HCT116 (cell line): ENCODE data around the gene C1orf174.

Experiments used
- CEBPB ChIP-seq: IDR thresholded peaks from 2 replicates; pipeline ENCODE4 v1.6.1; 2012; ENCODE audit warnings: low read depth
- EGR1 ChIP-seq: IDR thresholded peaks from 2 replicates; pipeline ENCODE4 v1.6.1; 2012; ENCODE audit warnings: low read depth
- EZH2 ChIP-seq: fragments of 200-600 bp; sonication (generic); IDR thresholded peaks from 2 replicates; pipeline ENCODE4 v1.6.1; 2017; ENCODE audit warnings: antibody characterized with exemption, mixed run types
- FOSL1 ChIP-seq: IDR thresholded peaks from 2 replicates; pipeline ENCODE4 v1.6.1; 2012; ENCODE audit warnings: low read depth
- POLR2A ChIP-seq: IDR thresholded peaks from 2 replicates; pipeline ENCODE4 v1.7.0; 2011; ENCODE audit warnings: borderline replicate concordance; ENCODE audit not compliant: insufficient read depth, insufficient read length; ENCODE audit errors: extremely low read depth
- POLR2AphosphoS5 ChIP-seq: IDR thresholded peaks from 2 replicates; pipeline ENCODE4 v1.6.1; 2011; ENCODE audit warnings: mild to moderate bottlenecking, low read depth, low read length, moderate library complexity
- RAD21 ChIP-seq: IDR thresholded peaks from 2 replicates; pipeline ENCODE4 v1.6.1; 2012; ENCODE audit warnings: low read depth, mild to moderate bottlenecking
- SP1 ChIP-seq: IDR thresholded peaks from 2 replicates; pipeline ENCODE4 v1.6.1; 2012; ENCODE audit warnings: low read depth
- YY1 ChIP-seq: IDR thresholded peaks from 2 replicates; pipeline ENCODE4 v1.6.1; 2011; ENCODE audit warnings: low read length, low read depth, moderate library complexity, mild to moderate bottlenecking; ENCODE audit not compliant: insufficient replicate concordance; ENCODE audit errors: extremely low read depth
- ZFX ChIP-seq: fragments of 450-650 bp; IDR thresholded peaks from 2 replicates; pipeline ENCODE4 v1.6.1; 2017
- TF ChIP-seq, protein P1 (sequence below): IDR thresholded peaks from 2 replicates; pipeline ENCODE4 v1.6.1; 2012
- TF ChIP-seq, protein P2 (sequence below), 3 experiments: fragments of 200-600 bp in 1 of 3; sonication (generic) in 1 of 3; IDR thresholded peaks in 2 of 3; conservative IDR thresholded peaks in 1 of 3; 2 replicates each; pipeline ENCODE4 v1.5.1; 2012 to 2017; ENCODE audit warnings: low read depth in 2 of 3, low read length in 2 of 3, antibody characterized with exemption in 1 of 3, borderline replicate concordance in 1 of 3, control low read depth in 1 of 3, mild to moderate bottlenecking in 1 of 3, mixed read lengths in 1 of 3, mixed run types in 1 of 3, moderate library complexity in 1 of 3; ENCODE audit not compliant: insufficient read depth in 1 of 3
- TF ChIP-seq, protein P3 (sequence below): IDR thresholded peaks from 2 replicates; pipeline ENCODE4 v1.6.1; 2012; ENCODE audit warnings: low read depth

DNA sequence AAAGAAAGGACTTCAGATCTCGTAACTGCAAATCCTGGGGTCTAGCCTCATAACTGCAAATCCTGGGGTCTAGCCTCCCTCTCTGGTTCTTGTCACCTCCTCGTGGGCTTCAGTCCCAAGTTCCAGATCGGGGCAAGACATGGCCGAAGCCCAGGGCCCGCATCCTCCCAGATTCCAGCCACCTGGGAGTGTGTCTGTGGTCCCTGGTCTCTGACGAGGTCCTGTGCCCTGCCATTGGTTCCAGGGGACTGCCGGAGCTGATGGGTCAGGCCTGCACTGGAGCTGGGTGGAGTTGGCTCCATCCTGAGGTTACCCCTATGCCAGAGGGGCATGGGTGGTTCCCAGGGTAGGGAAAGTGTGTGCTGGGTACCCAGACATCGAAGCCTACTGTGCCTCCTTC lies 17.7 kb upstream of the C1orf174 start:
- no peak for TF ChIP-seq EGR1
- TF ChIP-seq, protein P1, sequence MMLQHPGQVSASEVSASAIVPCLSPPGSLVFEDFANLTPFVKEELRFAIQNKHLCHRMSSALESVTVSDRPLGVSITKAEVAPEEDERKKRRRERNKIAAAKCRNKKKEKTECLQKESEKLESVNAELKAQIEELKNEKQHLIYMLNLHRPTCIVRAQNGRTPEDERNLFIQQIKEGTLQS, result no peak
- TF ChIP-seq, protein P2, sequence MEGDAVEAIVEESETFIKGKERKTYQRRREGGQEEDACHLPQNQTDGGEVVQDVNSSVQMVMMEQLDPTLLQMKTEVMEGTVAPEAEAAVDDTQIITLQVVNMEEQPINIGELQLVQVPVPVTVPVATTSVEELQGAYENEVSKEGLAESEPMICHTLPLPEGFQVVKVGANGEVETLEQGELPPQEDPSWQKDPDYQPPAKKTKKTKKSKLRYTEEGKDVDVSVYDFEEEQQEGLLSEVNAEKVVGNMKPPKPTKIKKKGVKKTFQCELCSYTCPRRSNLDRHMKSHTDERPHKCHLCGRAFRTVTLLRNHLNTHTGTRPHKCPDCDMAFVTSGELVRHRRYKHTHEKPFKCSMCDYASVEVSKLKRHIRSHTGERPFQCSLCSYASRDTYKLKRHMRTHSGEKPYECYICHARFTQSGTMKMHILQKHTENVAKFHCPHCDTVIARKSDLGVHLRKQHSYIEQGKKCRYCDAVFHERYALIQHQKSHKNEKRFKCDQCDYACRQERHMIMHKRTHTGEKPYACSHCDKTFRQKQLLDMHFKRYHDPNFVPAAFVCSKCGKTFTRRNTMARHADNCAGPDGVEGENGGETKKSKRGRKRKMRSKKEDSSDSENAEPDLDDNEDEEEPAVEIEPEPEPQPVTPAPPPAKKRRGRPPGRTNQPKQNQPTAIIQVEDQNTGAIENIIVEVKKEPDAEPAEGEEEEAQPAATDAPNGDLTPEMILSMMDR (IDR thresholded peaks at IDR 0.05 in 2 of 3, conservative IDR thresholded peaks at IDR 0.05 in 1 of 3; ENCODE audit: borderline replicate concordance in 1 of 3, insufficient read depth in 1 of 3, low read depth in 2 of 3, low read length in 2 of 3), result no peak
- no peak for TF ChIP-seq POLR2A
- TF ChIP-seq CEBPB, result no peak
- TF ChIP-seq RAD21, result no peak
- TF ChIP-seq POLR2AphosphoS5, result no peak
- TF ChIP-seq ZFX, result no peak
- no peak for TF ChIP-seq YY1
- no peak for TF ChIP-seq EZH2
- TF ChIP-seq, protein P3, sequence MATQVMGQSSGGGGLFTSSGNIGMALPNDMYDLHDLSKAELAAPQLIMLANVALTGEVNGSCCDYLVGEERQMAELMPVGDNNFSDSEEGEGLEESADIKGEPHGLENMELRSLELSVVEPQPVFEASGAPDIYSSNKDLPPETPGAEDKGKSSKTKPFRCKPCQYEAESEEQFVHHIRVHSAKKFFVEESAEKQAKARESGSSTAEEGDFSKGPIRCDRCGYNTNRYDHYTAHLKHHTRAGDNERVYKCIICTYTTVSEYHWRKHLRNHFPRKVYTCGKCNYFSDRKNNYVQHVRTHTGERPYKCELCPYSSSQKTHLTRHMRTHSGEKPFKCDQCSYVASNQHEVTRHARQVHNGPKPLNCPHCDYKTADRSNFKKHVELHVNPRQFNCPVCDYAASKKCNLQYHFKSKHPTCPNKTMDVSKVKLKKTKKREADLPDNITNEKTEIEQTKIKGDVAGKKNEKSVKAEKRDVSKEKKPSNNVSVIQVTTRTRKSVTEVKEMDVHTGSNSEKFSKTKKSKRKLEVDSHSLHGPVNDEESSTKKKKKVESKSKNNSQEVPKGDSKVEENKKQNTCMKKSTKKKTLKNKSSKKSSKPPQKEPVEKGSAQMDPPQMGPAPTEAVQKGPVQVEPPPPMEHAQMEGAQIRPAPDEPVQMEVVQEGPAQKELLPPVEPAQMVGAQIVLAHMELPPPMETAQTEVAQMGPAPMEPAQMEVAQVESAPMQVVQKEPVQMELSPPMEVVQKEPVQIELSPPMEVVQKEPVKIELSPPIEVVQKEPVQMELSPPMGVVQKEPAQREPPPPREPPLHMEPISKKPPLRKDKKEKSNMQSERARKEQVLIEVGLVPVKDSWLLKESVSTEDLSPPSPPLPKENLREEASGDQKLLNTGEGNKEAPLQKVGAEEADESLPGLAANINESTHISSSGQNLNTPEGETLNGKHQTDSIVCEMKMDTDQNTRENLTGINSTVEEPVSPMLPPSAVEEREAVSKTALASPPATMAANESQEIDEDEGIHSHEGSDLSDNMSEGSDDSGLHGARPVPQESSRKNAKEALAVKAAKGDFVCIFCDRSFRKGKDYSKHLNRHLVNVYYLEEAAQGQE, result no peak
- no peak for TF ChIP-seq SP1
- no peak for TF ChIP-seq FOSL1
